HG02884 (cell line): ENCODE measurements around the gene CLNK.

ENCODE experiments used
- ATAC-seq: cut with Tn5 transposase; IDR thresholded peaks from one replicate; pipeline ENCODE4 v1.9.1; 2021; ENCODE audit warnings: mild to moderate bottlenecking, moderate library complexity; ENCODE audit not compliant: unreplicated experiment

The CLNK gene

DNA sequence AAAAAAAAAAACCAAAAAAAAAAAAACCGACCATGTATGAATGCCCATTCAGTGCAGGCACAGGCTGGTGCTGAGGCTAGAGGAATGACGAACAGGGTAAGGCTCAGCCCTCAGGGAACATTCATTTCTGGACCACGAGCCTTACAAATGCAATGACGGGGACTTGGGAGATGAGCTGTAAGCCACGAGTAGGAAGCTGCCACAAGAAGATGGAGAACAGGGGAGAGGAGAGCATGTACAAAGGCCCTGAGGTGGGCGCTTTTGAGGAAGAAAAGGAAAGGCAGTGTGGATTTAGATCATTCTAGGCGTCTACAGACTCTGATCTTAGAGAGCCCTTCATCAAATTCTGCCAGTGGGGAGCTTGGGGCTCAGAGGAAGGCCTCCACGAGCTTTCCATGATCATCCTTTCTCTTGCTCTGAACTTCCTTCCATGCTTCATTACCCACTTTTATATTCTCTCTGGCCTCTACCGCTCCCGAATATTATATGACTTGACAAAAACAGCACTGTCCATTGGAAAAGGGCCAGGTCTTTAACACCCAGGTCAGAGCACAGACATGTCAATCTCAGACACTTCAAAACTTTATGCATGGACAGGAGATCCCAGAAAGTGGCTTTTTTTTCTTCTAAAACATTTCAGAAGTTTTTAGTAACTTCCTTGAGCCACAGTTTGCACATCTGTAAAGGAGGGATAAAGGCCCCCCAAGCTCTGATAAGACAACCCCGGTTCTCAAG is 224.1 kb downstream of the CLNK start:
- ATAC-seq = no peak

- ATAC-seq = no peak
Measured at GRCh38 chr4:10459305-10459704, 225.3 kb downstream of the CLNK start.

DNA sequence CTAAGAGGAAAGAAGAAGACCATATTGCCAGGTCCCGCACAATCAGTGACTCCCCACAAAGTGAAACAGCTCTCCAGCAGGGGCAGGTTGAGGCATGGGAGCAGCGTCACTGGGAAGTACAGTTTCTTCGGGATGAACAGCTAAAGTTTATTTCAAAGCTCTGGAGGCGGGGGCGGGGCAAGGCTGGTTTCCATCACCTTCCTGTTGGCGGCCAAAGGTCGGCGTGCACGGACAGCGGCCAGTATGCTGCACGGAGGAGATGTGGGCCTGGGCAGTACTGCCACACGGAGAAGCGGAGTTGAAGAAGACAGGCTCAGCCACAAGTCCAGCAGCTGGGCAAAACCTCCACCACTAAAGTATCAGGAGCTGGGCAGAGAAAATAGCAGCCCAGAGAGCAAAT is 226.4 kb downstream of the CLNK start:
- ATAC-seq = no peak

- peak; percentile 69 for ATAC-seq
Measured at GRCh38 chr4:10457255-10457801, 227.2 kb downstream of the CLNK start, which contains the start of gene ZNF518B. Gene ZNF518B, minus strand, starts transcription at chr4:10457426. Its CDS starts 11,098 bp downstream, at chr4:10446328.

GRCh38 chr4:10456595-10457254 is 227.8 kb downstream of the CLNK start:
- peak; percentile 63 for ATAC-seq

DNA sequence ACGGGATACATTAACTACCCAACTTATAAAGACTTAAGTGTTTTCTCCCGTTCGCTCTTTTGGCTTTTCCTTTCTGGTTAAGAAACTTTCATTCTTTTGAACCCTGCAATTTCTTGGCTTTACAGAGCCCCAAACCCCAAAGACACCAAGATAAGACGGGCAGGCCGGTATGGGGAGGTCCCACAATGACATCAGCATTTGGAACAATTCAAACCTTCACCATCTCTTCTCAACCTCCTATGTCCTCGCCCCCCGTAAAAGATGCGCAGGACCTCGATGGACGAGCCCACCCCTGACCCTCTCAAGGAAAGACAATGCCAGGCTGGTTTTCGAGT is 228.3 kb downstream of the CLNK start:
- no peak for ATAC-seq

GRCh38 chr4:10455133-10455532 is 229.4 kb downstream of the CLNK start:
- ATAC-seq = no peak

GRCh38 chr4:10454726-10455125 is 229.8 kb downstream of the CLNK start:
- ATAC-seq = no peak

GRCh38 chr4:10454121-10454520 is 230.4 kb downstream of the CLNK start:
- no peak for ATAC-seq

GRCh38 chr4:10448991-10449390 is 235.6 kb downstream of the CLNK start:
- no peak for ATAC-seq

- no peak for ATAC-seq
Measured at GRCh38 chr4:10442976-10443375, 241.6 kb downstream of the CLNK start.

DNA sequence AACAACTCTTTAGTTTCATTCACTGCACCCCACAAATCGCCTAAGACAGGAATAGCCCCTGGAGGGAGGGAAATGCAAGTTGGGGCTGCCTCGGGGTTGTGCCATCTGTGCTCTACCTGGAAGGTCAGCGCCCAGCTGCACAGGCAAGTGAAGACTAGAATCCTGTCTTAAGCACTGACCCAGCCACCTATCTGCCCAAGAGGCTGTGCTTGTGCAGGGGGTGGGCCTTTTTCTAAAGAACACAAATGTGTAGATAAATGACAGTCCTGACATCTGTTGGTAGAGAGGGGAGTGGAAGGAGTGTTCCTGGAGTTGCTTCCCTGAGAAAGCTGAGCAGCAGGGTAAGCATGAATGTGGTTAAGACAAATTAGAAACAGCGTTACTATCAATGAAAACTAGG is 243.1 kb downstream of the CLNK start:
- no peak for ATAC-seq

GRCh38 chr4:10438924-10439323 is 245.6 kb downstream of the CLNK start:
- peak; percentile 76 for ATAC-seq

DNA sequence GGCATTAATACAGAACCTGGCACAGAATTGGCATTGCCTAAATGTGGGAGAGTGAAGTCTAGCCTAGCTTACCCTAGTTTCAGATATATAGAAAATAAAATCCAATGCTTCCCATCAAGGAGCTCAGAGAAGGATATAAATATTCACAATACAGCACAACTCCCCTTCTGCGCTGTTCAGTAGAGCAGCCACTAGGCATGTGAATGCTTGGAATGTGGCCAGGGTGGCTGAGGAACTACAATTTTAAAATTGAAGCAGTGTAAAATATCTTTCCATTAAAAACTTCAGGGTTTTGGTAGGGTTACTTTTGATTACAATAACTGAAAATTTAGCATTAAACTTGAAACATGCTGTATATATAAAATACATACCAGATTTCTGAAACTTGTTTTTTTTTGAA is 246.8 kb downstream of the CLNK start:
- ATAC-seq = no peak
